NCI-H1417 (cell line): ENCODE results near the gene MAP7D3.
A peak's percentile ranks its signal among the peaks of the same experiment; 100 is the strongest.
"Not testable (repeated sequence)": the region's sequence is repeated elsewhere in the genome, so short reads cannot be mapped to it uniquely, and the experiment has no call there.

Experiments
- DNase-seq, 3 experiments: peaks; one replicate each; lab custom pipeline; 2025; lab: John Stamatoyannopoulos, UW

MAP7D3 gene

DNA sequence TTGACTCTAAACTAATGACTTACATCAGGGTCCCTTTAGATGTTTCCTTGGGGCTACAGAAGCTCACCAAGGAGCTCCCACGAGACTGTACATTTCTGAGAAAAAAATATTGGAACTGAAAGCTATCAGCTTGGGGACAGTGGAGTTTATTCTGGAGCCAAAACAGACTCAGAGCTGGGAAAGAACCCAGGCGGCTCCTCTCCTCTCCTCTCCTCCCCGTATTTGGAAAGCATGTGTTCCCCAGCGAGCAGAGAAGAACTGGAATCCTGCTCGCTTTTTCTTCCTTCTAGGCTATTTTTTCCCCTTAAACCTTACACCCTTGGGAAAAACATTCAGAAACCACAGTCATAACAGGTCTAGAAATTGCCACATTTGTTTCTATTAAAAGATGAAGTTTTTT lies 4.3 kb upstream of the MAP7D3 start:
- no peak for DNase-seq

- no peak for DNase-seq
Observed at GRCh38 chrX:136250191-136251040, 784 bp downstream of the MAP7D3 start.

- no peak for DNase-seq
Observed at GRCh38 chrX:136246201-136246600, 5.0 kb downstream of the MAP7D3 start.

DNA sequence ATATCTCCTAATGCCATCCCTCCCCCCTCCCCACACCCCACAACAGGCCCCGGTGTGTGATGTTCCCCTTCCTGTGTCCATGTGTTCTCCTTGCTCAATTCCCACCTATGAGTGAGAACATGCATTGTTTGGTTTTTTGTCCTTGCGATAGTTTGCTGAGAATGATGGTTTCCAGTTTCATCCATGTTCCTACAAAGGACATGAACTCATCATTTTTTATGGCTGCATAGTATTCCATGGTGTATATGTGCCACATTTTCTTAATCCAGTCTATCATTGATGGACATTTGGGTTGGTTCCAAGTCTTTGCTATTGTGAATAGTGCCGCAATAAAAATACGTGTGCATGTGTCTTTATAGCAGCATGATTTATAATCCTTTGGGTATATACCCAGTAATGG lies 13.4 kb downstream of the MAP7D3 start:
- not testable (repeated sequence) for DNase-seq

DNA sequence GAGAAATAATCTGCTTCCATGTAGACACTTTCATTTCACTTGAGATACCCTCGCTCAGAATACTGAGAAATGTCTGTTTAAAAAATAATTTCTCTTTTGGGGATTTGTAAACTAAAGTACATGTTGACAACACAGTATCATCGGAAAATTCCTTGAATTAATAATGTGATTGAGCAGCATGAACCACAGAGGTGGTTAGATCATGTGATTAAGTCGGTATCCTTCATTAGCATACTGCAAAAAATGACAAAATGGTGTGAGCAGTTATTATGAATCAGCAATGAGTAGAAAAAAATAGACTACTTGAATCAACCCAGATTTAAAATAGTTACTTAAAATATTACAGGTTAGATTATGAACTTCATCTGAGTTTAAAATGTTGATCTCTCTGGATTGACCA lies 14.1 kb downstream of the MAP7D3 start:
- no peak for DNase-seq

- no peak for DNase-seq
Observed at GRCh38 chrX:136228839-136229207, 22.4 kb downstream of the MAP7D3 start.

DNA sequence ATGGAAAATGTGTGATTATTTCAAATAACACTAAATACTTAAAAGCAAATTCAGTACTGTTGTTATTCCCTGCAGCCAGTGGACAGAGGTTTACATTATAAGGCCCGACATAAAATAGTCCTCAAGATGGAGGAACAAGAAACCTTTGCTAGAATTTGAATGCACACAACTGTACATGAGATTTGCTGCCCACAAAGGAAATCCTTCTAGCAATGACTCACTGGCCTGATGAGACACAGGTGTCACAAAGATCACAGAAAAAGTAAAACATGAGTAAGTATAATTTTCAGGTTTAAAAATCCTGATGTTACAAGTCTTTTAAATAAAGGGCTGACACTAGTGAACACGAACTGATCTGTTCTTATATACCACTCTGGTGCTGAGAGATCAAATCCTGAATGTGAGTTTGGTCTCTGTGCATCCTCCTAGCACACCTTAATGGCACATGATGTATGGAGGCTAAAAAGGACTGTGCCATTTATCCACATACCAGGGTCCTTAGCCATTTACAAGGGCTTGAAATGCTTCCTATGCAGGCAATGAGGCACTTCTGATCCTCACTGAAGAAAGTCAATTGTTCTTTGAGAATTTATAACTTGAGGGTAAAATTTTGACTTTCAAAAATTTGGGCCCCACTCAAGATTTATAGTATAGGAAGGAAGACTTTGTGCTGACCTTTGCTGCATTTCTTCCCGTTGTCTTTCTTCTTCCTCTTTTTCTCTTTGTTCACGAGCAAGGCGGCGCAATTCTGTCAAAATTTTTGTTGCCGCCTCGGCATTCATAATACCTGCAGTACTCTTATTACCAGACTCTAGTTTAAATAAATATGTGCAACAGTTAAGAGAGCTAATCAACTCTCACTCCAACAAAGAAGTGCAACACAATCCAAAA lies 23.0 kb downstream of the MAP7D3 start:
- DNase-seq: no peak

- DNase-seq: no peak
Observed at GRCh38 chrX:136227074-136227473, 24.1 kb downstream of the MAP7D3 start.

- no peak for DNase-seq
Observed at GRCh38 chrX:136221851-136222513, 29.2 kb downstream of the MAP7D3 start.

DNA sequence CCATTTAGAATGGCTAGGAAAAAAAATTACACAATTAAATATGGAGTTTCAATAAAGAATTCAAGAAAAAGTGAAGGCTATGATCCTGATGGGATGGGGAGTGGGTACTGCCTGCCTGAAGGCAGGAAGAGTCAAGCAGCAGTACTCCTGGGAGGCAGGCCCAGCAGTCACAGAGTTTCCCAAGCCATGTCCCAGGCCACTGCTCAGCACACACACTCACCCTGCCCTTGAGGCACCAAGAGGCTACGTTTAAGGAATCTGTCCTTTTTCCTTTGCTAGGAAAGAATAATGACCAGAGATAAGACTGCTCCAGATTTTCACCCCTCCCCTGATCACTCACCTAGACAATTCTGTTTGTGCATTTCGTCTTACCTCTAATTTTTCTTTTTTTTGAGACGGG lies 30.2 kb downstream of the MAP7D3 start:
- no peak for DNase-seq

GRCh38 chrX:136220540-136220939 lies 30.7 kb downstream of the MAP7D3 start:
- no peak for DNase-seq

GRCh38 chrX:136219893-136220292 lies 31.3 kb downstream of the MAP7D3 start:
- DNase-seq: no peak

DNA sequence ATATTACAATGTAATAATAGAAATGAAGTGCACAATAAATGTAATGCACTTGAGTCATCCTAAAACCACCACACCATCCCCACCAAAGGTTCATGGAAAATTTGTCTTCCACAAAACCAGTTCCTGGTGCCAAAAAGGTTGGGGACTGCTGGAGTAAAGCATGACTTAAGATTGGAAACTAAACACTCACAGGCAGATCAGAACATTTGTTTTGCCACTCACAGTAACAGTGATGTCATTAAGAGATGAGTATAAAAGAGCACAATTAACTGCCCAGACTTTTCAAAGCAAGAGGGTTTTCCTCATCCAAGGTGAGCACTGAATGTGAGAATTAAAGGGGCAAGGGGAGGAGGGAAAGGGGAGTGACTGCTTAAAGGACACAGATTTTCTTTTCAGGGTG lies 35.6 kb downstream of the MAP7D3 start:
- no peak for DNase-seq

DNA sequence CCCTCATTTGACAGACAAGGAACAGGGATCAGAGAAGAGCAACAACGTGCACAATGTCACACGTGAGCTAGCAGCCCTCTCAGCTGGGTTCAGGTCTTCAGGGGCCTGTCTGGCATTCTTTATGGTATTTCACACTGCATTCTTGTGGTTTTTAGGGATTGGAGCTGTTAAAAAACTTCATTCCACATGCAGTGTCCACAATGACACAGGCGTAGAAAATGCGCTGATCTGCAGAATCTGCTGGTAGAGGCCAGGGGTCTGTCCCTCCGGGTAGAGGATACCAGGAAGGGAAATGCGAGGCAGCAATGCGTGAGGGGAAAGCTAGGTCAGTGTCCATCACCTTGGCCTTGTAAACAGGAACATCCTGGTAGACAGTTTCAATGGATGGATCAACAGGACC lies 36.6 kb downstream of the MAP7D3 start:
- no peak for DNase-seq

DNA sequence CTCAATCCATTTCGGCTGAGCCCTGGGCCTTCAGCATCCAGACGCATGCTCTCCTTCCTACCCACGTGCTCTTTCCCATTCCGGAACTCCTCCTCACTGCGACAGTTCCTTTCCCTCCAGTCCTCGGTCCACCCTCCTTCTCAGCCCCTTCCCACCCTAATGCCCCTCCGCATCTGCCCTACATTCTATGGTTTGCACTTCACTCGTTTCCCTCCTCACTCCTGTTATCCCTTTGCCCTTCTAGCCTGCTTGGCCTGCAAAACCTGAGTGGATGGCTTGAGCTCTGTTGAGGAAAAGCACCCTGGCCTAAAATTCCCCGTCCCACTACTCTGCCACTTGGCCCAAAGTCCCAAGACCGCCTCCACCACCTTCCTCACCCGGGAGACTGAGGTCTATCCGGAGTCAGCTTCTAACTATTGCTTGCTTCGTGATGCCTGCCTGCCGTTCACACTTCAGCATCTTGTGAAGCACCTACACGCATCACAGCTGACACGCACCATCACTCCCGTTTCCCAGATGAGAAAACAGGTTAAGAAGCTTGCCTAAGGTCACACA lies 38.6 kb downstream of the MAP7D3 start:
- no peak for DNase-seq

- no peak for DNase-seq
Observed at GRCh38 chrX:136211766-136212556, 39.2 kb downstream of the MAP7D3 start.

DNA sequence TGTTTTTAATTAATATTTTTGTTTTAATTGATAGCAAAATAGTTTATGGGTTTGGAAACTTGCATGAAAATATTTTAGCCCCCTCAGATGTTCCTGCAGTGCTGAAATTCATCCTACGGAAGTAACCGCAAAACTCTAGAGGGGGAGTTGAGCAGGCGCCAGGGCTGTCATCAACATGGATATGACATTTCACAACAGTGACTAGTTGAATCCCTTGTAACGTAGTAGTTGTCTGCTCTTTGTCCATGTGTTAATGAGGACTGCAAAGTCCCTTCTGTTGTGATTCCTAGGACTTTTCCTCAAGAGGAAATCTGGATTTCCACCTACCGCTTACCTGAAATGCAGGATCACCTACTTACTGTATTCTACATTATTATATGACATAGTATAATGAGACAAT lies 40.4 kb downstream of the MAP7D3 start:
- no peak for DNase-seq

DNA sequence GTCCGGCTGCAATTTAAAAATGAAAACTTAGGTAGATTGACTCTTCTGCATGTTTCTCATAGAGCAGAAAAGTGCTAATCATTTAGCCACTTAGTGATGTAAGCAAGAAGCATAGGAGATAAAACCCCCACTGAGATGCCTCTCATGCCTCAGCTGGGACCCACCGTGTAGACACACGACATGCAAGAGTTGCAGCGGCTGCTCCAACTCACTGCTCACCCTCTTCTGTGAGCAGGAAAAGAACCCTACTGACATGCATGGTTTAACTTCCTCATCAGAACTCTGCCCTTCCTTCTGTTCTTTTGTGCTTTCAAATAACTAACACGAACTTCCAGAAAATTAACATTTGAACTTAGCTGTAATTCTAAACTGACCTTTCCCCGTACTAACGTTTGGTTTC lies 41.0 kb downstream of the MAP7D3 start:
- no peak for DNase-seq

DNA sequence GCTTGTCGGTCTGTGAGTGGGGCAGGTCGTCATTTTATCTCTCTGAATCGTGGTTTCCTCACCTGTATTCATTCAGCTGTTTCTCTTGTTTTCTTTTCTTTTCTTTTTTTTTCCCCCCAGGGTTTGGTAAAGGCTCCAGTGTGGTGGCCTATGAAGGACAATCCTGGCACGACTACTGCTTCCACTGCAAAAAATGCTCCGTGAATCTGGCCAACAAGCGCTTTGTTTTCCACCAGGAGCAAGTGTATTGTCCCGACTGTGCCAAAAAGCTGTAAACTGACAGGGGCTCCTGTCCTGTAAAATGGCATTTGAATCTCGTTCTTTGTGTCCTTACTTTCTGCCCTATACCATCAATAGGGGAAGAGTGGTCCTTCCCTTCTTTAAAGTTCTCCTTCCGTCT lies 41.4 kb downstream of the MAP7D3 start:
- DNase-seq: no peak

DNA sequence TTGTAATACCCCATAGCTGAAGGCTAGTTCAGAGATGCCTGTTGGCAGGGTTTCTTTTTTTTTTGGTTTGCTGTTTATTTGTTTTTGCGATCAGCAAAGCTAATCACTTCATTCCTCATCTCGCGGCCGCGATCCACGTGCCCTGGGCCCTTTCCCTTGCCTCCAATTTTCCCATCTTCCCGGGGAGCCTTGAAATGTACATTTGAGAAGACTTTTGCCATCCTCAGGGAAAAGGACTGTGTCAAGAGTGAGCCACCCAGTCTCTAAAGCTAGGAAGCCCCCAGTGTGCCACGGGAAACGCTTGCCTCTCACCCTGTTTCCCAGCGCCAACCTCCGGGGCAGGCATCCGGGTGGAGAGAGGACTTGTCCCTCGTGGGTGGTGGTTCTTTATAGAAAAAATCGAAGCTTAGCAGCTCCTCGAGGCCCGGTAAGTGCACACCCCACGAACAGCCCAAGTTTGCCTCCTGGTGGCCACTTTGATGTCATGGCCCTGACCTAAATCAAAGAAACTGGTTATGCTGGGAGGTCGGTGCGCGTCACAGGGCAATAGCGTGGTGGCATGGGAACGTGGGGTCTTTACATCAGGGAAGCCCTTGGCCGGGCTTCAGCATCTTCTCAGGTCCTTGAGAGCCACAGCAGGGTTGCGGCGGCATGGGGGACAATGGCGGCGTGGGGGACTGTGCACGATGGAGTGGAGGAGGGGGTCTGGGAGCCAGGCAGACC lies 42.0 kb downstream of the MAP7D3 start:
- DNase-seq: peak in 2 of 3 experiments; percentile 8 to 16

DNA sequence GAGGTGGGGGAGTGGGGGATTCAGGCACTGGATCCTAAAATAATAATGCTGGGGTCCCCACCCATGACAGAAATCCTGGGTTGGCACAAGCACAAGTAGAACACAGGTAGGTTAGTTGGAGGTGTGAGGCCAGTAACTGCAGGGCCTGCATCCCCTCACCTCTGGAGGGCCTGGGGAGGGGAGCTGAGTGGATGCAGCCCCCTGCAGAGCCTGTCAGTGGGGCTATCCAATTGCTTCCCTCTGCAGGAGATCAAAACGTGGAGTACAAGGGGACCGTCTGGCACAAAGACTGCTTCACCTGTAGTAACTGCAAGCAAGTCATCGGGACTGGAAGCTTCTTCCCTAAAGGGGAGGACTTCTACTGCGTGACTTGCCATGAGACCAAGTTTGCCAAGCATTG lies 43.7 kb downstream of the MAP7D3 start:
- DNase-seq: no peak
